ENCODE data around the gene SERPIND1. TPM values are rescaled to one million over a fixed set of nuclear protein-coding genes. Genes with fewer than 3 reads are reported as not detected.

SERPIND1 gene
- polyA plus RNA-seq, 12 donors, result 0.06 to 2.2 (median 0.22) TPM; not detected in 4

Other genes with a start within 250 kb of the SERPIND1 start
- 10 to 100 TPM in 11 of 12 donors, not detected in 1; 27.8 to 52.1 (median 31.0) TPM for gene PI4KA, start 84.7 kb downstream of the SERPIND1 start, polyA plus RNA-seq (ENCODE audit: insufficient read length in 12 of 12)
- gene SNAP29, start 84.9 kb downstream of the SERPIND1 start, polyA plus RNA-seq (ENCODE audit: insufficient read length in 12 of 12), result 100 to 1,000 TPM in 1 of 12 donors, 10 to 100 TPM in 11; 22.7 to 131 (median 27.9) TPM
- gene CRKL, start 143.3 kb downstream of the SERPIND1 start, polyA plus RNA-seq (ENCODE audit: insufficient read length in 12 of 12), result 10 to 100 TPM in 11 of 12 donors, not detected in 1; 44.7 to 57.0 (median 51.8) TPM
- gene AIFM3, start 193.1 kb downstream of the SERPIND1 start, polyA plus RNA-seq (ENCODE audit: insufficient read length in 12 of 12), result under 1 TPM in 10 of 12 donors, not detected in 2; 0.19 to 0.65 (median 0.42) TPM
- gene LZTR1, start 208.2 kb downstream of the SERPIND1 start, polyA plus RNA-seq (ENCODE audit: insufficient read length in 12 of 12), result 10 to 100 TPM in 11 of 12 donors, not detected in 1; 30.9 to 59.6 (median 34.9) TPM
- gene THAP7, start 228.0 kb downstream of the SERPIND1 start, polyA plus RNA-seq (ENCODE audit: insufficient read length in 12 of 12), result 10 to 100 TPM in 11 of 12 donors, not detected in 1; 11.2 to 20.3 (median 14.9) TPM
- 10 to 100 TPM in 10 of 12 donors, 1 to 10 TPM in 1, not detected in 1; 8.9 to 26.8 (median 18.3) TPM for gene P2RX6, start 241.1 kb downstream of the SERPIND1 start, polyA plus RNA-seq (ENCODE audit: insufficient read length in 12 of 12)

All from muscle of arm (tissue), 12 donors.